Thoracic aorta (tissue), 2 donors: Measurements from ENCODE around the gene TNC. TPM values are rescaled to one million over a fixed set of nuclear protein-coding genes. Genes with fewer than 3 reads are reported as not detected.

ENCODE experiments used
- ATAC-seq: fragments of 150-250 bp; one replicate; pipeline ENCODE4 v1.8.0; 2017; ENCODE audit warnings: low read depth; ENCODE audit not compliant: insufficient number of reproducible peaks, low FRiP score
- DNase-seq: peaks from one replicate; pipeline ENCODE4 v3.0.0-alpha.2; 2020; ENCODE audit warnings: low spot score
- H3K27ac ChIP-seq, 2 donors: fragments of 200-600 bp; sonication (generic); 1 replicate in 1 of 2; 2 replicates in 1 of 2; pipeline ENCODE4 v1.5.1; 2016; ENCODE audit warnings: mild to moderate bottlenecking in 2 of 2, moderate library complexity in 2 of 2
- H3K27me3 ChIP-seq: fragments of 200-600 bp; sonication (generic); replicated peaks from 2 replicates; pipeline ENCODE4 v1.6.0; 2016; ENCODE audit warnings: mild to moderate bottlenecking; ENCODE audit not compliant: insufficient read depth
- H3K36me3 ChIP-seq: fragments of 200-600 bp; sonication (generic); one replicate; pipeline ENCODE4 v1.5.1; 2016
- H3K4me1 ChIP-seq, 2 donors: fragments of 200-600 bp; sonication (generic); 1 replicate in 1 of 2; 2 replicates in 1 of 2; pipeline versions ENCODE4 v1.5.1 to v1.6.0; 2016; ENCODE audit warnings: low read depth in 2 of 2, mild to moderate bottlenecking in 1 of 2; ENCODE audit not compliant: control insufficient read depth in 1 of 2
- H3K4me3 ChIP-seq: fragments of 200-600 bp; sonication (generic); 2 replicates; pipeline ENCODE4 v1.5.1; 2016; ENCODE audit warnings: mild to moderate bottlenecking
- H3K9me3 ChIP-seq: fragments of 200-600 bp; sonication (generic); 2 replicates; pipeline ENCODE4 v1.5.1; 2016
- total RNA-seq, 2 donors: library from RNA; depleted of rRNA; stranded (reverse); fragments of >200 nt; gene quantifications; one replicate each; pipeline versions ENCODE4 v1.1.0 to v1.2.3, GENCODE V29; 2016
- TF ChIP-seq, protein P1 (sequence below): fragments of 200-600 bp; sonication (generic); IDR thresholded peaks from one replicate; pipeline ENCODE4 v1.5.1; 2019; ENCODE audit warnings: antibody characterized with exemption

Gene TNC
- total RNA-seq, 2 donors from 2014 or later = 87.1 to 243 TPM

DNA sequence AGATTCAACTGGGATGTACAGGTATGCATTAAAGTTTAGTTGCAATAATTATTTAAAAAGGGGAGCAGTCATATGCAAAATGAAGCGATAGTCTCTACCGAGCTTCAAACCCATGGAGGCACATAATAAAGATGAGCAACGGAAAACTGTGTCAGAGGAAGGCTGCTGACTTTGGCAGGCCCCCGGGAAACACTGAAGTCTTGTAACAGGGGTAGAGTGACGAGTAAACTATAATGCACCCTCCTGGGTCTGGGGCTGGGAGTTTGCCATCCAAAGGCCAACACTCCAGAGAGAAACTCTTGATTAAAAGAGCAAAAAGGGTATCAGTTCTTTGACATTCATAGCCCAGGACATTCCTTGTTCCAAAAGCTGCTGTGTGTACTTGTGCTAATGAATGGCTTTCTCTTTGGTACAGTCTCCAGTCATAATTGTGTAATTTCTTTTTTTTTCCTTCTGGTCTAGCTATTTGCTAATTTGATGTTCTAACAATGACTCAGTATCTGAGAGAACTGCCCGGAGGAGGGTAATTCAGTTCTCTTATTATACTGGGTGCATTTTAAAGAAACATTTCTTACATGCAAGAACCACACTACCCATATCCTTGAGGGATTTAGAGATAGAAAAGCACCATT, 59.2 kb downstream of the TNC start:
- H3K27me3 ChIP-seq = no peaks in the 10 kb centered on the region
- DNase-seq (no peak), ATAC-seq (peak; percentile 27)
- H3K9me3 ChIP-seq = no peaks in the 10 kb centered on the region
- TF ChIP-seq, protein P1, sequence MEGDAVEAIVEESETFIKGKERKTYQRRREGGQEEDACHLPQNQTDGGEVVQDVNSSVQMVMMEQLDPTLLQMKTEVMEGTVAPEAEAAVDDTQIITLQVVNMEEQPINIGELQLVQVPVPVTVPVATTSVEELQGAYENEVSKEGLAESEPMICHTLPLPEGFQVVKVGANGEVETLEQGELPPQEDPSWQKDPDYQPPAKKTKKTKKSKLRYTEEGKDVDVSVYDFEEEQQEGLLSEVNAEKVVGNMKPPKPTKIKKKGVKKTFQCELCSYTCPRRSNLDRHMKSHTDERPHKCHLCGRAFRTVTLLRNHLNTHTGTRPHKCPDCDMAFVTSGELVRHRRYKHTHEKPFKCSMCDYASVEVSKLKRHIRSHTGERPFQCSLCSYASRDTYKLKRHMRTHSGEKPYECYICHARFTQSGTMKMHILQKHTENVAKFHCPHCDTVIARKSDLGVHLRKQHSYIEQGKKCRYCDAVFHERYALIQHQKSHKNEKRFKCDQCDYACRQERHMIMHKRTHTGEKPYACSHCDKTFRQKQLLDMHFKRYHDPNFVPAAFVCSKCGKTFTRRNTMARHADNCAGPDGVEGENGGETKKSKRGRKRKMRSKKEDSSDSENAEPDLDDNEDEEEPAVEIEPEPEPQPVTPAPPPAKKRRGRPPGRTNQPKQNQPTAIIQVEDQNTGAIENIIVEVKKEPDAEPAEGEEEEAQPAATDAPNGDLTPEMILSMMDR = no peak
- H3K27ac ChIP-seq = peak overlapping the region in 1 of 2 donors; percentile 34
- H3K4me3 ChIP-seq = no peak overlapping the region
- H3K36me3 ChIP-seq = no peaks in the 10 kb centered on the region
- H3K4me1 ChIP-seq = peaks cover 27 to 49% of the 10 kb centered on the region in 2 donors

DNA sequence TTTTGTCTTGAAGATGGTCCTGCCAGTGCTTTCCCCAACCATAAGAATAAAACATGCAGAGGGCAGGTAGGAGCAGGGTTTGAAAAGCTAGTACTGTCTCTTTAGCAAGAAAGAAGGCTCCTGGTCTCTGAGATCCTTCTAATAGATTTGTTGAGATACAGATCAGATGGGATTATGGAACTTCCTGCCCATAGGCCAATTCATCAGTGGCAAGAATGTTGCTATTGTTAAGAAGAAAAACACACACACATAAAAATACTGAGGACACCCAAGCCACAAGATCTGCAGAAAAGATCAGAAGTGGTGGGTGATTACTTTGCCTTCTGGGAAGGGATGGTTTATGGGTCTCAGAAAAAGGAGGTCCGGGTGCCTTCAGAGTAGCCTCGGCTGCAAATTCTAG, 59.8 kb downstream of the TNC start:
- Histone ChIP-seq H3K27me3 (no peaks in the 10 kb centered on the region), H3K9me3 (no peaks in the 10 kb centered on the region), H3K4me1 (peaks cover 25 to 43% of the 10 kb centered on the region in 2 donors), H3K36me3 (no peaks in the 10 kb centered on the region), H3K27ac (peak overlapping the region in 1 of 2 donors; percentile 8), H3K4me3 (no peak overlapping the region)
- DNase-seq (no peak), ATAC-seq (no peak)
- TF ChIP-seq, protein P1 = no peak

DNA sequence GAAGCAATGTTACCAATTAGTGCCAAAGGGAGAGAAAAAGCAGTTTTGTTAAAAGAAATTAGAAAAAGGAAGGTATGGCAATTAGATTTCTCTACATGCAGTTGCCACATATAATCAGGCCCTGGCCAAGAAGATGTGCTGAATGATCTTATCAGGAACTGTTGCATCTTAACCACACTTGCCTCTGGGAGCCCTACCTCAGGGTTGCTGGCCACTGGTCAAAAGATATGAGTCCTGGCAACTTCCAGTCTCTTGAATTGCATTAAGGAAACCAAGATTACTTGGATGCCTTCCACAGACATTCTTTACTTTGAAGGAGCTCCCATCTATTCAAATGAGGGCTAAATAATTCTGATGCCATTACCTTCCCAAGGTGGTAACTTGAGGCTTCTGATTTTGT, 60.4 kb downstream of the TNC start:
- H3K36me3 ChIP-seq = no peaks in the 10 kb centered on the region
- no peak overlapping the region for H3K4me3 ChIP-seq
- no peaks in the 10 kb centered on the region for H3K27me3 ChIP-seq
- ATAC-seq (no peak), DNase-seq (no peak)
- H3K27ac ChIP-seq = peak overlapping the region; percentile 8 to 9
- H3K4me1 ChIP-seq = peaks cover 19 to 36% of the 10 kb centered on the region in 2 donors
- H3K9me3 ChIP-seq = no peaks in the 10 kb centered on the region
- TF ChIP-seq, protein P1 = no peak

DNA sequence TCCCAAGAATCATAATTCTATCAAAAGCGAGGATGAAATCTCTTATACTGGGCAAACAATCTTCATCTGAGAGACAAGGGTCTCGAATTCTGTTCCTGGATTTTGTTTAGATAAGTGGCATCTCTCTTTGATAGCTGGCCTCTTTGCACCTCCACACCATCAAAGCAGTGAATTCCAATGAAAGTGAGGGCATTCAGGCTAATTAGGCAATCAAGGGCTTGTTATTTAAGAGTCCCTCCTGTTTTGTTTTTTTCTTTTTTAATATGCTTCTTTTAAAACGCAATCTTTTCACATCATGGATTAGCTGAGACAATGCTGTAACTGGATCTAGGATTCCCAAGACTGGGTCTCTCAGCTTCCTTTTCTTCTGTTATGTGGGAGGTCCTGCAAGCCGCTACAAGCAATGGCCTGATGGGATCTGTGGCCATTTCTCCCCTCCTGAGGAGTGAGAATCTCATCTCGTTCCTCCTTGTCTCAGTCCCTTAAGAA, 67.9 kb downstream of the TNC start:
- Histone ChIP-seq H3K27me3 (no peaks in the 10 kb centered on the region), H3K4me1 (no peaks in the 10 kb centered on the region), H3K27ac (no peak overlapping the region), H3K9me3 (no peaks in the 10 kb centered on the region), H3K4me3 (no peak overlapping the region), H3K36me3 (no peaks in the 10 kb centered on the region)
- no peak for ATAC-seq
- TF ChIP-seq, protein P1 = no peak
- DNase-seq = no peak

DNA sequence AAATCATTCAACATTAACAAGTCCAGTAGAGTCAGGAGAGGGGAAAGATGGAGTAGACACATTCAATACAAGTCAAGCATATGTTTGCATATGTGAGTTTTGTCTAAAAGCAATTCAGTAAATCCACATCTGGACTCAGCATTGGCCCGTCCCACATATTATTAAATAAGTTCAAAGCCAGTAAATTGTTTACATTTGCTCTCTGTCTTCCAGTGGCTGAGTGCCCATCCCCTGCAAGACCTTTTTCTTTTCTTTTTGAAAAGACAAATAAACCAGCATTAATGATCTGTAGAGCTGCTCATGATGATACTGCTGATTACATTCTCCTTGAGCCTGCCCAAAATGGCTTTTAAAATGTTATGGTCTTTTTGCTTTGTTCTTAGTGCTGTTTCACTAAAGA, 71.1 kb downstream of the TNC start:
- H3K27me3 ChIP-seq = no peaks in the 10 kb centered on the region
- no peak for DNase-seq
- no peaks in the 10 kb centered on the region for H3K9me3 ChIP-seq
- ATAC-seq = no peak
- H3K27ac ChIP-seq = no peak overlapping the region
- H3K36me3 ChIP-seq = no peaks in the 10 kb centered on the region
- no peak overlapping the region for H3K4me3 ChIP-seq
- H3K4me1 ChIP-seq = peaks cover 12 to 28% of the 10 kb centered on the region in 2 donors
- TF ChIP-seq, protein P1 = no peak
